ENCODE measurements around the gene MTCL1. TPM values are rescaled to one million over a fixed set of nuclear protein-coding genes. Genes with fewer than 3 reads are reported as not detected.

MTCL1 gene
- total and polyA plus RNA-seq, 10 donors: 1.6 to 7.5 (median 3.9) TPM

DNA sequence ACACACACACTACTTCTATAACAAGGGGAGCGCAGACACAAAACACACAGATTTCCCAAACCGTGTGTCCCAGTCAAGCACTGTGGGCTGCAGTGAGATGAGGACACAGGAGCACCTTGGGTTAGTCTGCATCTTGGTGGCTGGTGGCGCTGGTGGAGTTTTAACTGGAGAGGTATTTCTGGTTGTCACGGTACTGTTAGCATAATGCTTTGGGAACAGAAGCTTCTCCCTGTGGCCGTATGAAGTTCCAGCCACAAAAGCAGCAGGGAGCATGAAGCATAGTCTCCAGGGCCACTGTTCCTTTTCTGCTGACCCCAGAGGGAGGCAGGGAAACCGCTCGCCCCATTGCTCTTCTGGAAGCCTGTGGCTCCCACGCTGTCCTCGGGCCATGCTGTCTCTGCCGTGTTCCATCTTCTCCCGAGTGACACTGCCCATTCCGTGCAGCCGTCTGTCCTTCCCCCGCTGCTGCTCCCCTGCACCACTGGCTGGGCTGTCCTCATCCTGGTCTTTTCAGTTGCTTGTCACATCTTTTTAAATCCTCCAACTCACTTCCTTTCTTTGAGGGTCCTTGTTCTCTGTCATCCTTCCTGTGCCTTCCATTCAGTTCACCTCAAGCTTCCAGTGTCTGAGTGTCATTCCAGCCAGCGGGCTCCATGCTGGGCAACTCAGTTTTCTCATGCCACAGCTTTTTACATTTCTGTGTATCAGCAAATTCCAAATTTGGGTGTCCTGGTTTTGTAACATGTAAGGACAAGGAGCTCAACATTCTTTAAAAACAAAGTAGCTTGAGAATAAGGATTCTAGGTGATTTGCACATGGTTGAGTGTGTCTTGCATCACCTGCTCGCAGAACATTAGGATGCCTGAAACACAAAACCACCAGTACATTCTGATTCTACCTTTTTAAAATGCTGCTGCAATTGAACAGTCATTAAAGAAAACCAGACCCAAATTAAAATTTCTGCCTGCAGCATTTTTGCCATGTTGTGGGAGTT lies 125.0 kb downstream of the MTCL1 start:
- Histone ChIP-seq H3K4me3 (no peak overlapping the region), H3K27ac (no peak overlapping the region), H3K4me1 (no peaks in the 10 kb centered on the region), H3K9me3 (no peaks in the 10 kb centered on the region), H3K27me3 (replicated peaks in 1 of 7) (no peaks in the 10 kb centered on the region), H3K36me3 (no peaks in the 10 kb centered on the region)
- WGBS, 5 donors: 83 to 92% (median 89%) methylated on average over 16 of the region's 16 CpGs
- DNase-seq: no peak
- intact Hi-C loops (cut with DNase I; ENCODE audit: low total_unique reads): no loop called here
- TF ChIP-seq POLR2A (IDR thresholded peaks at IDR 0.05): no peak
- no peak for TF ChIP-seq POLR2AphosphoS5 (IDR thresholded peaks at IDR 0.05)
- TF ChIP-seq, protein P1, sequence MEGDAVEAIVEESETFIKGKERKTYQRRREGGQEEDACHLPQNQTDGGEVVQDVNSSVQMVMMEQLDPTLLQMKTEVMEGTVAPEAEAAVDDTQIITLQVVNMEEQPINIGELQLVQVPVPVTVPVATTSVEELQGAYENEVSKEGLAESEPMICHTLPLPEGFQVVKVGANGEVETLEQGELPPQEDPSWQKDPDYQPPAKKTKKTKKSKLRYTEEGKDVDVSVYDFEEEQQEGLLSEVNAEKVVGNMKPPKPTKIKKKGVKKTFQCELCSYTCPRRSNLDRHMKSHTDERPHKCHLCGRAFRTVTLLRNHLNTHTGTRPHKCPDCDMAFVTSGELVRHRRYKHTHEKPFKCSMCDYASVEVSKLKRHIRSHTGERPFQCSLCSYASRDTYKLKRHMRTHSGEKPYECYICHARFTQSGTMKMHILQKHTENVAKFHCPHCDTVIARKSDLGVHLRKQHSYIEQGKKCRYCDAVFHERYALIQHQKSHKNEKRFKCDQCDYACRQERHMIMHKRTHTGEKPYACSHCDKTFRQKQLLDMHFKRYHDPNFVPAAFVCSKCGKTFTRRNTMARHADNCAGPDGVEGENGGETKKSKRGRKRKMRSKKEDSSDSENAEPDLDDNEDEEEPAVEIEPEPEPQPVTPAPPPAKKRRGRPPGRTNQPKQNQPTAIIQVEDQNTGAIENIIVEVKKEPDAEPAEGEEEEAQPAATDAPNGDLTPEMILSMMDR (IDR thresholded peaks at IDR 0.05 in 8 of 11, conservative IDR thresholded peaks at IDR 0.05 in 3 of 11): no peak

- Histone ChIP-seq H3K4me1 (no peaks in the 10 kb centered on the region), H3K9me3 (no peaks in the 10 kb centered on the region), H3K4me3 (no peak overlapping the region), H3K27me3 (replicated peaks in 1 of 7) (no peaks in the 10 kb centered on the region), H3K27ac (no peak overlapping the region), H3K36me3 (no peaks in the 10 kb centered on the region)
- TF ChIP-seq POLR2AphosphoS5 (IDR thresholded peaks at IDR 0.05): no peak
- TF ChIP-seq POLR2A (IDR thresholded peaks at IDR 0.05): no peak
- TF ChIP-seq, protein P1 (IDR thresholded peaks at IDR 0.05 in 8 of 11, conservative IDR thresholded peaks at IDR 0.05 in 3 of 11): no peak
- no peak for DNase-seq
- intact Hi-C loops (cut with DNase I; ENCODE audit: low total_unique reads): no loop called here
- 86 to 95% (median 87%) methylated on average over 3 of the region's 3 CpGs for WGBS, 5 donors
Observed at GRCh38 chr18:8831112-8831511, 125.8 kb downstream of the MTCL1 start.

DNA sequence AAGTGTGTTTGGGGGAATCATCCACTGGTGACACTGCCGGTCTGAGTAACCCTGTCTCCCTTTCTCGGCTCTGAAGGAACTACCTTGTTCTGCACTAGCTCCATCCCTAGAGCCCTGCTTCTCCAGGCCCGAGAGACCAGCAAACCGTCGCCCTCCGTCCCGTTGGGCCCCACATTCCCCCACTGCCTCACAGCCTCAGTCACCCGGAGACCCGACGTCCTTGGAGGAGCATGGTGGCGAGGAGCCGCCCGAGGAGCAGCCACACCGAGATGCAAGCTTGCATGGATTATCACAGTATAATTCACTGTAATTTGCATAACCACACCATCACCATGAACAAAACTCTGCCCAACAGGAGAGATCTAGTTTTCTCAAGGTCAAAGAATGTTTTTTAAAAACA lies 126.2 kb downstream of the MTCL1 start:
- no peak overlapping the region for H3K27ac ChIP-seq
- no peak for DNase-seq
- H3K36me3 ChIP-seq: no peaks in the 10 kb centered on the region
- TF ChIP-seq, protein P1 (IDR thresholded peaks at IDR 0.05 in 8 of 11, conservative IDR thresholded peaks at IDR 0.05 in 3 of 11): no peak
- TF ChIP-seq POLR2AphosphoS5 (IDR thresholded peaks at IDR 0.05) (no peak), POLR2A (IDR thresholded peaks at IDR 0.05) (no peak)
- 92 to 96% (median 94%) methylated on average over 14 of the region's 14 CpGs for WGBS, 5 donors
- intact Hi-C loops (cut with DNase I; ENCODE audit: low total_unique reads): no loop called here
- H3K9me3 ChIP-seq: peaks cover 0 to 3% (median 3%) of the 10 kb centered on the region in 8 donors
- no peaks in the 10 kb centered on the region for H3K27me3 ChIP-seq (replicated peaks in 1 of 7)
- no peak overlapping the region for H3K4me3 ChIP-seq
- no peaks in the 10 kb centered on the region for H3K4me1 ChIP-seq

DNA sequence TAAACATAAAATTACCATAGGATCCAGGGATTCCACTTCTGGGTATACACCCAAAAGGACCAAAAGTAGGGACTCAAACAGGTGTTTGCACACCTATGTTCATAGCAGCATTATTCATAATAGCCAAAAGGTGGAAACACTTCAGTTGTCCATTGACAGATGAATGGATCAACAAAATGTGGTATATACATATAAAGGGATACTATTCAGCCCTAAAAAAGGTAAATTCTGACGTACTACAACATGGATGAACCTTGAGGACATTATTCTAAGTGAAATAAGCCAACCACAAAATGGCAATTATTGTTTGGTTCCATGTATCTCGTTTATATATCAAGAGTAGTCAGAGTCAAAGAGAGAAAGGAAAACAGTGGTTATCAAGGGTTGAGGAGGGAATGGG lies 128.1 kb downstream of the MTCL1 start:
- no peaks in the 10 kb centered on the region for H3K4me1 ChIP-seq
- intact Hi-C loops (cut with DNase I; ENCODE audit: low total_unique reads): no loop called here
- no peak for TF ChIP-seq POLR2AphosphoS5 (IDR thresholded peaks at IDR 0.05)
- TF ChIP-seq POLR2A (IDR thresholded peaks at IDR 0.05): no peak
- TF ChIP-seq, protein P1 (IDR thresholded peaks at IDR 0.05 in 8 of 11, conservative IDR thresholded peaks at IDR 0.05 in 3 of 11): no peak
- no peaks in the 10 kb centered on the region for H3K36me3 ChIP-seq
- DNase-seq: no peak
- WGBS, 5 donors: 72 to 93% (median 80%) methylated on average over 2 of the region's 2 CpGs
- no peak overlapping the region for H3K27ac ChIP-seq
- no peaks in the 10 kb centered on the region for H3K27me3 ChIP-seq (replicated peaks in 1 of 7)
- H3K4me3 ChIP-seq: no peak overlapping the region
- H3K9me3 ChIP-seq: peaks cover 0 to 18% (median 14%) of the 10 kb centered on the region in 8 donors
